GM19099 (cell line): ENCODE measurements around the gene TPSD1.

Experiments used
- POLR2A ChIP-seq: IDR thresholded peaks from 3 replicates; pipeline ENCODE4 v1.6.1; 2011; ENCODE audit warnings: low read depth; ENCODE audit not compliant: insufficient read length; ENCODE audit errors: extremely low read depth

The TPSD1 gene

DNA sequence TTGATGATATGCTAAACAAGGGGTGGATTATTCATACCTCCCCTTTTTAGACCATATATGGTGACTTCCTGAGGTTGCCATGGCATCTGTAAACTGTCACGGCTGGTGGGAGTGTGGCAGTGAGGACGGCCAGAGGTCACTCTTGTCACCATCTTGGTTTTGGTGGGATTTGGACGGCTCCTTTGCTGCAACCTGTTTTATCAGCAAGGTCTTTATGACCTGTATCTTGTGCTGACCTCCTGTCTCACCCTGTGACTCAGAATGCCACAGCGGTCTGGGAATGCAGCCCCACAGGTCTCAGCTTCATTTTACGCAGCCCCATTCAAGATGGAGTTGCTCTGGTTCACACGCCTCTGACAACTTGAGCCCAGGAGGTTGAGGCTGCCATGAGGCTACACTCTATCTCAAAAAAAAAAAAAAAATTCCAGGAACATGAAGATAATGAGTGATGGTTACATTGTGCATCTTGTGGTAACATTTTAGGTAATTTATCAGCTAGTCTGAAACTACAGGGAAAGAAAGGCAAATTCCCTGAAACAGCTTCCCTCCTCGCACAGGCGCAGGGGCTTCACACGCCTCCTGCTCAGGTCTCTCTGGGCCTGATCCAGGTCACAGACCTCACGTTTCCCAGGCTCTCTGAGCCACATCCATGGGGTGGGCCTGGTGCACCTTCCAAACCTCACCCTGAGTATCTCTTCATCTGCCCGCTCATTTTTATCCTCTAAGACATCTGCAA is 38.2 kb downstream of the TPSD1 start:
- no peak for TF ChIP-seq POLR2A

DNA sequence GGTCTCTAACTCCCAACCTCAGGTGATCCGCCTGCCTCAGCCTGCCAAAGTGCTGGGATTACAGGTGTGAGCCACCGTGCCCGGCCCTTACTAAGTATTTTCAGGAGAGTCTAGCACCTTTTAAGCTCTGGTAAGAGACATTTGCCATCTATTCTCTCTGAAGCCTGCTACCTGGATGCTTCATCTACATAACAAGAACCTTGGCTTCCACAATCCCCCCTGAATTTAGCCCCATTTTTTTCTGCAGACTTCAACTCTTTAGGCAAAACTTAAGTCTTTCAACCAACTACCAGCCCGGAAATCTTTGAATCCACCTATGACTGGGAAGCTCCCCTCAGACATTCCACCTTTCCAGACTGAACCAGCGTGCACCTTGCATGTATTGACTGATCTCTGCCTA is 39.6 kb downstream of the TPSD1 start:
- TF ChIP-seq POLR2A, result no peak

DNA sequence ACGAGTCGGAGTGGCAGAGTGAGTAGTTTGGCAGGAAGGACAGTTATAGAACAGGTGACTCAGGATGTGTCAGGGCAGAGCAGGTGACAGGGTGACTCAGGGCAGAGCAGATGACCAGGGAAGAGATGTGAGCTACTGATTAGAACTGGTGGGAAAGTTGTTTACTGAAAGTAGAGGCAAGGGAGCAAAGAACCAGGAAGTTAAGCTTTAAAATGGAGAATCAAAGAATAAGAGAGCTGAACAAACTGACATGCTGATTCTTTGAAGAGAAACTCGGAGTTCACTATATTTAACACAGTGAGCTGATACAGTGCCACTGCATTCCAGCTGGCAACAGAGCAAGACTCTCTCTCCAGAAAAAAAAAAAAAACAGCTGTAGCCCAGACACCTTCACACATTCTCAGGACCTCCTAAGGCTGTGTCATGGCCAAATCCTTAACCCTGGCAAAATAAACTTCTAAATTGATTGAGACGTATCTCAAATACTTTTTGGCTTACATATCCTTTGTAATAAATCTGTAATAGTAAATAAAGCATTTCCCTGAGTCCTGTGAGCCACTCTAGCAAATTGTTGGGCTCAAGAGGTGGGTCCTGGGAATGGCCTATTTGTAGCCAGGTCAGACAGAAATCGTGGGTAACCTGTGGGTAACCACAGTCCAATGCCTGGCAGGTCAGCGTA is 41.3 kb downstream of the TPSD1 start:
- TF ChIP-seq POLR2A, result no peak

DNA sequence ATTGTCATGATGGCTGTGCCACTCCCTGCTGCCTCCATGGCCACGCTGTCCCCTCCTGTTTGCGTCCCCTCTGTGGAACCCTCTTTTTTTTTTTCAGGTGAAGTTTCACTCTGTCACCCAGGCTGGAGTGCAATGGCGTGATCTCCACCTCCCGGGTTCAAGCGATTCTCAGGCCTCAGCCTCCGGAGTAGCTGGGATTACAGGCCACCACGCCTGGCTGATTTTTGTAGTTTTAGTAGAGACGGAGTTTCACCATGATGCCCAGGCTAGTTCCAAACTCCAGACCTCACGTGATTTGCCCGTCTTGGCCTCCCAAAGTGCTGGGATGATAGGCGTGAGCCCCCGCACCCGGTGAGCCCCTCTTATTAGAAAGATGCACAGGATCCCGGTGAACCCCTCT is 42.5 kb downstream of the TPSD1 start:
- no peak for TF ChIP-seq POLR2A

DNA sequence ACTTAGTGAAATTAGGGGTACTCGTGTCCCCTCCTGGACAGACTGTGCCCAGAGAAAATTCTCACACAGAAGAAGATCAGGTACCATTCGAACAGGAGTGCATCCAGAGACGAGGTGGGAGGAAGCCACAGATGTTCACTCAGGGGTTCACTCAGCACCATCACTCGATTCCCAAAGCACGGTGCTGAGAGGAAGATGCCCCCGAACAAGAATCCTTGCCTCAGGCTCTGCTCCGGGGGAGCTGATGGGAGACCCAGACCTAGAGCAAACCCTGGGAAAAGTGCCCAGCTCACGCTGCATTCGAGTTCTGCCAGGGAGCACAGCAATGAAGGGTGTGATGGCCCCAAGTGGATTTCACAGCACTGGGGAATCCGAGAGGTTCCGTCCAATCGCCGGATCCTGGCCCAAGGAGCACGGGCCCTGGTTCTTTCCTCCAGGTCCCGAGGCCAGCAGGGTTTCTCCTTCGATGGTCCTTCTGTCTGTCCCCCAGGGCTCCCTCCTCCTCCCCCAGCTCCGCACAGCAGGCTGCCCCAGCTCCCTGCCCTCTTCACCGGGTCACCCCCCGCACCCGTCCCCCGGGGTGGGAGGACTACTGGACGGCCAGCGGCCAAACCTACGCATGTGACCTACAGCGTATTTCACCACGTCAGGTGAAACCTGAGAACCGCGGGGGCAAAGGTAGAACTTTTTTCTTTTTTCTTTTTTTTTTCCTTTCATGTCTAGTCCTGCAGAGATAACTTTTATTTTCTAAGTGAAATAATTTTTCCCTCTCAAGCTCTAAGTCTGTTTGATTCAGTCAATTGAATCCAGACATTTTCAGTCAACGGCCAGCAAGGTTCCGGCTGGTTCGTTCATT is 43.4 kb downstream of the TPSD1 start:
- TF ChIP-seq POLR2A, result no peak

DNA sequence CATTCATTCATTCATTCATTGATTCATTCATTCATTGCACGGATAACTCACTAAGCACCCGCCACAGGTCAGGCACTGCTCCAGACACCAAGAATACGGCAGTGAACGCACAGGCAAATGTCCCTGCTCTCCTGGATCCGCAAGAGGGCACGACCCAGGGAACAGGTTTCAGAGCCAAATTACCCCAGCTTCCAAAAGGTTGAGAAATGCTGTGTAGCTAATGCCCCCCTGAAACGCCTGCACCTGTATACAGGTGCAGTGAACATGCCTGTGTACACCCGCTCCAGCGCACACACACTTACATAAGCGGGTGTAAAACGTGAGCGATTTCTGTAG is 44.0 kb downstream of the TPSD1 start:
- no peak for TF ChIP-seq POLR2A

DNA sequence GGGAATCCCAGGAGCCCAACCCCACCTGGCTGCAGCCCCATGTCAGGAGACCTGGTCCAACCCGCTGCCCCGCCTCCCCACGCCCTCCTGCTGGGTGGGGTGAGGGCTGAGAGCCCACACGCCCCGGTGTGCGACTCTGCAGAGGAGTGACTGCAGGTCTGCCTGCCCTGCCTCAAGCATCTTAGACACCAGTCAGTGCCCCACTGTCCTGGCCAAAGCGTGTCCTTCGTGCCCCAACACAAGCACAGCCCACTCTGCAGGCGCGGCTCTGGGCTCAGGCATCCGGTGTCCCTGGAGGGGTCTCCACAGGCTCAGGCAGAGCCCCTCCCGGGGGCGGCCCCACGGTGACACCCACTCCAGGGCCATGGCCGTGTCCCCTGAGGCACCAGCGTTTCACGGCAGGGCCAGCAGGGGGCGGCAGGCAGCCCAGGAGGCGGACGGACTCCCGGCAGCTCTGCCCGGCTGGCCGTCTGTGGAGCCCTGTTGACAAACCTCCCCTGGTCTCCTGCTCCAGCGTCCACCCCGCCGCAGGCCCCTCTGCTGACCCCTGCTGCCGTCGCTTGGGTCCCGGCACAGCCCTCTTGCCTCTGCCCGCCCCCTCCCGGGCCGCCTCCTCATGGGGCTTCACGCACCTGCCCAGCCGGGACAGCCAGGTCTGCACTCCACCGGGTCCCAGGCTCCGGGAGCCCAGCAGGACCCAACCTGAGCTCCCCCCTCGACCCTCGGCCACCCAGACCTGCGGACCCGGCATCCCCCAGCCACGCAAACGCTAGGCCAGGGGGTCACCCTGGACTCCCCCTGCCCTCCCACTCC is 45.0 kb downstream of the TPSD1 start:
- TF ChIP-seq POLR2A, result no peak

DNA sequence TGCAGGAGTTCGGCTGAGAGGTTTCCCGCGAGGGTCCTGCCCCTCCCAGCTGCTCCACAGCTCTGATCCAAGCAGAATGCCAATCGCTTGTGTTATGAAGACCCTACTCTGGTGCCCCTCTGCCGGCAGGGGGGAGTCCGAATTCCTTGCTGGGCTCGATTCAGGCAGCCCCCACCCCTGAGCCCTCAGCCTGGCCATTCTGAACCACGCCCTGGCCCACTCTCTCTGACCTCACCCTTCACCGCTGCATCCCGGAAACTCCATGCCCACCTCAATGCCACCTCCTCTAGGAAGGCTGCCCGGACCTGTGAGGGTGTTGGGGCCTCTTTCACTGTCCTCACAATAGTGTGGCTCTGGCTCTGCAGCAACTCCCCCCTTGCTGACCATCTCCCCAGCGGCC is 45.7 kb downstream of the TPSD1 start:
- no peak for TF ChIP-seq POLR2A

DNA sequence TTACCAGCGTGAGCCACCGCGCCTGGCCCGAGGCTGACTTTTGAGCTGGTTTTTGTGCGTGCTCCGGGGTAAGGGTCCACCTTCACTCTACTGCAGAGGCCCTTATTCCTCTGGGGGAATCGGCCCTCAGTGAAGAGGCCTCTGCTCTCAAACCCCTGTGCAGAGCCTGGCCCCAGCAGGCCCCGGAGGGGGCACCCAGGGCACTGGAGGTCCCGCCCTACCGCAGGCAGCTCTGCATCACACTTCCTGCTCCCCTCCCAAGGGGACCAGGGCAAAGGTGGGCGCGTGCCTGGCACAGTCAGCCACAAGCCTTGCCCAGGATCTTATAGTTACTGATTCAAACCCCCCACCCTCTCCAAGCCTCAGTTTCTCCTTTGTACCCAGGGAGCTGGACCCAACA is 50.0 kb downstream of the TPSD1 start:
- no peak for TF ChIP-seq POLR2A

DNA sequence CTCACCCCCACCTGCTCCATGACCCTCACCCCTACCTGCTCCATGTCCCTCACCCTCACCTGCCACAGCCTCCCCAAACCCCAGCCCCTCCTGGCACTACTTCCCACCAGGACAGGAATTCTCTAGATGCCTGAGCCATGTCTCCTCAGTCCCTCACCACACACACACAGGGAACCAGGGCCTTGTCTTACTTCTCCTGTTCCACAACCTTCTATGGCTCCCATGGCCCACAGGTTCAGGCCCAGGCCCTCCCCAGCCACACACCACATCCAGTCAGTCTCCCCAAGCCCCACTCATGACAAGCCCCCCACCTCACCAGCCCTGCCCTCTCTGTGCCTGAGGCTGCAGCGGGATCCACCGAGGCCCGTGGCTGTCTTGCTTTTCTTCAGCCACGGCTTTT is 50.5 kb downstream of the TPSD1 start:
- no peak for TF ChIP-seq POLR2A

DNA sequence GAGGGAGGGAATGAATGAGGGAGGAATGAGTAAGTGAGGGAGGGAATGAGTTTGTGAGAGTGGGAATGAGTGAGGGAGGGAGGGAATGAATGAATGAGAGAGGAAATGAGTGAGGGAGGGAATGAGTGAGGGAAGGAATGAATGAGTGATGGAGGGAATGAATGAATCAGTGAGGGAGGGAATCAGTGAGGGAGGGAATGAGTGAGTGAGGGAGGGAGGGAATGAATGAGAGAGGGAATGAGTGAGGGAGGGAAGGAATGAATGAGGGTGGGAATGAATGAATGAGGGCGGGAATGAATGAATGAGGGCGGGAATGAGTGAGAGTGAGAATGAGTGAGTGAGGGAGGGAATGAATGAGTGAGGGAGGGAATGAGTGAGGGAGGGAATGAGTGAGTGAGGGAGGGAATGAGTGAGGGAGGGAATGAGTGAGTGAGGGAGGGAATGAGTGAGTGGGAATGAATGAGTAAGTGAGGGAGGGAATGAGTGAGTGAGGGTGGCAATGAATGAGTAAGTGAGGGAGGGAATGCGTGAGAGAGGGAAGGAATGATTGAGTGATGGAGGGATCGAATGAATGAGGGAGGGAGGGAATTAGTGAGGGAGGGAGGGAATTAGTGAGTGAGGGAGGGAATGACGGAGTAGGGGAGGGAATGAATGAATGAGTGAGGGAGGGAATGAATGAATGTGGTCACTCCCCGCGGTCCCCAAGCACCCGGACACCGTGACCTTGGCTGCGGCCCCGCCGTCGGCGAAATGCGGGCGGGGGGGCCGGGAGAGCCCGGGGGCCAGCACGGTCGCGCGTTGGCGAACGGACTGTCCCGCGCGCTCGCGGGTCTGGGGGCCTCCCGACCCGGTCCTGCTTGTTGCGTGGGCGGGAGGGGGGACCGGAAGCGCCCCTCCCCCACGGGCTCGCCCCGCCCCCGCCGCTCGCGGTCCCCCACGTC is 52.4 kb downstream of the TPSD1 start:
- peak; percentile 66 for TF ChIP-seq POLR2A
